ENCODE measurements around the gene HDDC2. TPM values are rescaled to one million over a fixed set of nuclear protein-coding genes. Genes with fewer than 3 reads are reported as not detected.

HDDC2 gene
- total RNA-seq, 1 donor from 2014 or later, result 43.6 TPM

DNA sequence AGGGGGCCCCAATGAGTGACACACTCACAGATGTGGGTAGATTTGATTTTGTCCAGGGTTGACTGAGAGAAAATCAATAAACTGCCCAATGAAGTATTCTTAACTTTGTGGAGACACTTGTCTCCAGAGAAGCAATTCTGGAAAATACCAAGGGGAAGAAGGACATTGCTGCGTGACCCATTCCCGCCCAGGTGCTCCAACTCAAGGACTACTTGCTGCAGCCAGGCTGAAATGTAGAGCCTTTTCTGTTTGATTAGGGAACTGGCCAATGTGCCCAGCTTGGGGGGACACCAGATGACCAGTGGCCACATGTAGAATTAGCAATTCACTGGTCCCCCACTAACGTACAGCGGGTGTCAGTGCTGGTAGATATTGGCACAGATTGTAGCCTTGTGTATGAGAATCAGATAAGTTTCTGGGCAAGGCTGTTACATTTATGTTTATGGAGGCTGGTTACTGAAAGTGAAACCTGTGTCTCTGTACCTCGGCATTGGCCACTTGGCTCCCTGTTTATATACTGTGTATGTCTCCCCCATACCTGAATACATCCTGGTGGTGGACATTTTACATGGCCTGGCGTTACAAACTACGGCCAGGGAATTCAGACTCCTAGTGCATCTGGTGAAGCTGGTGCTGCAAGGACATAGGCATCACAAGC is 32.3 kb downstream of the HDDC2 start:
- no peak for DNase-seq

DNA sequence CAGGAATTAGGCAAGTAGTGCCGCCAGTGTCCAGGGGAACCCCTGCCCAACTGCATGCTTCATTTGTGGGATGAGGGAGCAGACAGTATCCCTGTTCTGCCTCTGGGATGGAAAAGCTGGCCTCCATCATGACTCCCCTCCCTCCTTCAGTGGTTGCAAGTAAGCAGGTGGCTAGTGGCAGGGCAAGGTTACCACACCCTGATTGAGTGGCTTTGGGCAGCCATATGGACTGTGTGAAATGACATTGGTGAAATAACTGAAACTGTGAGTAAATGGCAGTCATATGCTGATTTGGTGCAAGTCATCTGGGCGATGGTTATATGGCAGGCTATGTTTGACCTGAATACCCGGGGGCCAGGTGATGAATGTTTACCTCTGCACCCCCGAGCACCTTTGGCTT is 33.0 kb downstream of the HDDC2 start:
- no peak for DNase-seq

DNA sequence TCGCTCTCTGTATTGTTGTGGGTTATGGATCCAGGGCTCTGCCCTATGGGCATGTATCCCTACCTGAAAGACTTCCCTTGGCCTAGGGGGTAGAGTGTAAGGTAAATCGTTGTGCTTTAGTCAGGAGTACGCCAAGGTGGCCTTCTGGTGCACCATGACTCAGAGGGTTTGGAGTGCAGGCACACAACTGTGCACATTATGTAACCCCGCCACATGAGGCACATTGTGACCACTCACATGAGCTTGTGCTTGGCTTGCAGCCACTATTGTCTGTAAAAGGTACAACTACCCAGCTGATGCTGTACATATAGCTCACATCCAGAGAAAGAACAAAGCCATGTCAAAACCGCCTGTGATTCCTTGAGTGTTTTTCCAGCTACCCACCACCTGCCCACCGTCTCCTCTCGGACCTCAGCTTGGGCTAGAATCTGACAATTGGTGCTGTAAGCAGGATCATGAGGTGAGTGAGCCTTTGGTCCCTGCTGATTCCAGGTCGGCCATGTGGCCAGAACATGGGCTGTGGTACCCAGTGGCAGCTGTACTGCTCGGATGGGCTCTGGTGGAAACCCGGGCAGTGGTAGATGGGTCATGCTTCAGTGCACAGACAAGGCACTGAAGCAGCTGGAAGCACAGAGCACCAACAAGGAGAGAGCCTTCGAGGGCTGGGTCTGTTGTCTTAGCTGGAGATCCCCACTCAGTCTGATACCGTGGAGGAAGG is 33.8 kb downstream of the HDDC2 start:
- no peak for DNase-seq

DNA sequence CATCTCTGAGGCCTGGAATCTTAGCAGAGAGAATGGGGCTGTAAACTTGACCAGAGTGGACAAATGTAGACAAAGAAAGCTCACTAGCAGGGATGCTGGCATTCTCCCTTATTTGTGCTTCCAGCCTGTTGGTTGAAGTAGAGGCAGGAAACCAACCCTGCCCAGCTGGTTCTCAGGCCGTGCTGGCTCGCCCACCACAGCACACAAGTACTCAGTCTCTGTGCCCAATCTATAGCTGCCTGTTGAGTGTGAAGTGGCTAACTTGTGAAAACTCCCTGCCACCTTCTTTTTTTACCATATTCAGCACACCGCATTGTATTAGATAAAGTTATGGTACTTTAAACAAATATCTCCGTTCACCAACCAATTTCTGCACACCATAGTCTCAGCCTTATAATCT is 37.3 kb downstream of the HDDC2 start:
- no peak for DNase-seq

DNA sequence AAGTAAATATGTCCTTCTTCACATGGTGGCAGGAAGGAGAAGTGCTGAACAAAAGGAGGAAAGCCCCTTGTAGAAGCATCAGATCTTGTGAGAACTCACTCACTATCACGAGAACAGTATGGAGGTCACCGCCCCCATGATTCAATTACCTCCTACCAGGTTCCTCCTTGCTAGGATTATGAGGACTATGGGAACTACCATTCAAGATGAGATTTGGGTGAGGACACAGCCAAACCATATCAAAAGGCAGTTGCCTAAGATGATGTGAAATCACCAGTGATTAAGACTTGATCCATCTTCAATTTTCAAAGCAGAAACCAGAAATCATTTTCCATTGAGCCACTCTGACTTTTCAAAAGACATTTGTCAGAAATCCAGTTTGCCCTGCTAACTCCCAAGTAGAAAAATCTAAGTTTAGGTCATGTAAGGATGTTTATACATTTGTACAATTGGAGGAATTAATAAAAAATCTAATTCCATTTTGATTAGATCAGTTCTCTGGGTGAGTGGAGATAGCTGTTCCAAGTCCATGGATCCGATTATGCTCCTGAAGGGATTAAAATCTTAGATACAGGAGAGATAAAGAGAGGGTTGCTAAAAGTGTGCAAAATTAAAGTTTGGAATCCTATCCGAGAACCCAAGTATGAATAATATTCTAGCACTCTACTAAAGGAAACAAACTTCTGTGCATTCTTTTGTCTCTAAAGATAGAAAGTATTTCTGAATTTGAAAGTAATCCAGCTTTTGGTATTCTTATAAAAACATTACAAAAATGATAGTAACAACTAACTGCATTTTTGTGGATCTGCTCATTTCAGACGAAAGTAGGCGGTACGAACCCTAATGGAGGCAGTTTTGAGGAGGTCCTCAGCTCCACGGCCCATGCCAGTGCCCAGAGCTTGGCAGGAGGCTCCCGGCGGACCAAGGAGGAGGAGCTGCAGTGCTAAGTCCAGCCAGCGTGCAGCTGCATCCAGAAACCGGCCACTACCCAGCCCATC is 39.5 kb downstream of the HDDC2 start:
- DNase-seq, result no peak

DNA sequence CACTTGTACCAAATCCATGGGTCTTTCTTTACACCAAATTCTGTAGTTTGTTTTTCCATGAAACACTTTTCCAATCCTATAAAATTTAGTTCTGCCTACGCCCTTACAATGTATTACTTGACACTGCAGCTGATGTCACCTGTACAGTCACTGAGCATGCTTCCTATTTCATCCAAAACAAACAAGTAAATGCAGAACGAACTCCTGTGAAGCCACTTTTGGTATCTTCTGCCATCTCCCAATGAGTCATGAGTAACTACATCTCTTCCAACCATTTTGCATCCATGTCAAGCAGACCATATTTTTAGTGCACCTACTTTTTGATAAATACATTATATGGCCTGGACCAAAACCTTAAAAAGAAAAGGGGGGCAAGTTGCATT is 42.4 kb downstream of the HDDC2 start:
- no peak for DNase-seq

DNA sequence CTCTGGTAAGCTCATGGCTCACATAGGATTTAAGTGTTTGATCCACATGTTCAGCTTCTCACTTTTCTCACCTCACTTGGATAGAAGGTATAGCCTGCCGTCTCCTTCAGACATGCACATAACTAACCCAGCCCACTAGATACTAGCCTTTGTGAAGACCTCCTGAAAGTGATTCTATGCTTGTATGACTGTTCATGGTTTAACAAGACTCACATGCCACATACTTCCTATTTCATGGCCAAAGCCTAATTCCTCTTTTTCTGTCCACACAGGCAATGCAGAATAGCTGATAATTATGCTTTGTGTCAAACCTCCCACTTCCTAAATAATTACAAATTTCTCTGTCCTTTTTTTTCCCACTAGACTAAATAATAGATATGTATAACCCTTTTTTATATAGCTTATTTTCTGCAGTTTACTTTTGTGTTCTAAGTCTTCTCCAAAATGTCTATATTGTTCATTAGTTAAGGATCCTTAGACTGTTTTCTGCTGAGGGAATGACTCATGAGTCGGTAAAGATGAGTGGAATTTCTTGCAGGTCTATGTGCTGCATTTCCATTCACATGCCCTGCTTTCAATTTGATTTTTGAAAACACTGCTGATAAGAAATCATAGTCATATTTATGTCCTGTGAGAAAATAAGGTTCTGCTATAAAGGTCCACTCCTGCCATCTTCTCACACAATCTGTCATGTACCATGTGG is 43.0 kb downstream of the HDDC2 start:
- DNase-seq, result no peak

DNA sequence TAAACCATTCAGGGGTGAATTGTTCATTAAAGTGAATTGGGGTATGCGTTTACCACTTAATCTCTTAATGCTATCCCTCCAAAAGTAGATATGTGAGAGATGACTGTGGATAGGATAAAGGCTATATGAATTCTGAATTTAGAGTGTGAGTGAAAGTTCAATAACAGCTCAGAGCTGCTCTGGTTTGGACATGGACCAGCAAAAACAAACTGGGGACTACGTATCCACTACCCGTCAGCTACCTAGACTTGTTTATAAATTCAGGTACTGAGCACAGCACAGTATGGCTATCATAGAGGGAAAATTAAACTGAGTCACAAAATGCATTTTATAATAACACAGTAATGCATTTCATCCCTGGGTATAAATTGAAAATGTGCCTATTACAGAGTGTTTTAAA is 44.4 kb downstream of the HDDC2 start:
- no peak for DNase-seq

DNA sequence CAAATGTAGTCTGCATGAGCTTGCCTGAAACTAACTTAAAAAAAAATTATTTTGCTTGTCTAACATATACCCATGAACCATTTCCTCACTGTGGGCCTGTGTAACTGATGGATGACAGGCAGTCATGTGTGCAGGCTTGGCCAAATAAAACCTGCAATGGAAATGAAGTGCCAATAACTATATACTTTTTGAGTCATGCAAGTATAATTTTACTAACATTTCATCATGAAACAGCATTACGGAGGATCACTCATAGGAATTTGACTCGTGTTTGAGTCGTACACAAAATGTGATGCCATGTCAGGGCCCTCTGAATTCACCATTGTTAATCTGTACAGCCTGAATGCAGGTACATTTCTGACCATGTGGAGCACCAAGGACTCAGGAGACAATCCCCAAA is 46.6 kb downstream of the HDDC2 start:
- DNase-seq, result no peak

DNA sequence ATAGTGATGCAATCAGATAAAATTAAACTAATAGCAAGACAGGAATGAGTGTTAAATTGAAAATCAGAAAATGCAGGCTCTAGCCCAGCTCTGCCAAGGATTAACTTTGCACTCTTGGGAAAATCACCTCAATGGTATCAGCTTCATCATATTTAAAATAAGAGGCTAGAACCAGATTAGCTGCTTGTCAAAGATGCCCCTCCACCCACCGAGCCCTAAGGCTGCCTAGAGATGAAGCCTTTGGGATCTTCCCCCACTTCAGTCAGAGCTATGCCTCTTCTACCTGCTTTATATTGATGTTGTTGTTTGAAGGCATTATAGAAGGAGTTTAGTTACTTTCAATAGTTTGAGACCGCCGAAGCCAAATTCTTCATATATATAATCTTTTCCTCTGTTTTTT is 47.4 kb downstream of the HDDC2 start:
- no peak for DNase-seq

DNA sequence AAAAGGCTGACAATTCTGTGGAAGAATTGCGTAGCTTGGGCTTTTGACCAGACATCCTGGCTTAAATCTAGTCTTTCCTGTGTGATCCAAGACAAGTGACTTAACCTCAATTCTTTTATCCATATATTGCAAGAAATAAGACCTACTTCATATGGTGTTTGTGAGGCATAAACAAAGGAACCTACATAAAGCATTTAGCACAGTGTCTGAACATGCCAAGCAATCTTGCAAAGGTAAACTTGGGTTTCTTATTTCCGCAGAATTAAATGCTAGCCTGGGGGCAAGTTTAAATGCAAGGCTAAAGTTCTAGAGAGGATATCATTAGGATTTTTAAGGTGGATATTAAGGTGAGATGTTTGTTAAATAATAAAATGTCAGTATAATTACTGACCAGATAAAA is 47.9 kb downstream of the HDDC2 start:
- peak; percentile 15 for DNase-seq

DNA sequence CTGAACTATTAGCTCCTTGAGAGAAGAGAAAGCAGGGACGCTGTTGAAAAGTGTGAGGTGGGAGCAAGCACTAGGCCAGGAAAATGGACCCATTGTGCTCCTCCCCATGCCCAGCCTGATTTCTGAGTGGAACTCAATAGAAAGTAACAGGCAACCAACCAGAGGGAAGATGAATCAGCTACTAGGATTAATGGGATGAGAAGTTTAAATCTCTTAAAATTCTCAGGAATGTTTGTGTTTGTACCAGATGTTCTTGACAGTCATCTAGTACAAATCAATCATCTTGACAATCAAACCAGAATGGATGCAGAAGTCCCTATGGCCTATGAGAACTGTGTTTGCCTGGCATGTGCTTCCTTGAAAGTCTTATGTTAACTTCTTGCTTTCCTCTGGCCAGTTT is 48.9 kb downstream of the HDDC2 start:
- DNase-seq, result no peak

DNA sequence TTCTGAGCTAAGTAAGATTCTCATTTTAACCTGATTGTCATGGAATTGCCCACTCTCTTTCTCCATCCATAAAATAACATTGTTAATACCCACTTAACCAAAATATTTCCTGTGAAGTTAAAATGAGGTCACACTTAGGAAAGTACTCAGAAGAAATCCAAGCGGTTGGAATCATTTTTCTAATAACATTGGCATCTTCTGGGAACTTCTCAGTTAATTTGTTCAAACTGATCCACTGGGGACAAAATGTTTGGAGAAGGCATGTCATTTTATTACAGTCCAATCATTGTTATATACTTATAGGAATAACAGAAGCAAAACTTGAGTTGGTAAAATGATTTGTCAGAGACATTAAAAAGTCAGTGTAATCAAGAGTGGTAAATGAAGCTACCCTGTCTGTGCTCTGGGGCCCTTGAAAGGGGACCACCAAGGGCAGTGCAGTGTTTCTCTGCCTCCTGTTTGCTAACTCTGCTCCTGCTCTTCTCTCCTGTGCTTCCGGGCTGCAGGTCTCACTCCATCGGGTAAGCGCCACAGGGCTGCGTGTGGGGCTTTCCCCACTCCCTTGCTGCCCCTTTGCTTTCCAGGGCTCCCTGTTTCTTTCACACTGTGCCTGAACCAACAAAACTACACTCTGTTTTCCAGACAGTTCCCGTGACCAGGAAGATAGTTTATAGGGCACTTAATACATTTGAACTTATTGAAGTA is 50.1 kb downstream of the HDDC2 start:
- DNase-seq, result peak; percentile 10

DNA sequence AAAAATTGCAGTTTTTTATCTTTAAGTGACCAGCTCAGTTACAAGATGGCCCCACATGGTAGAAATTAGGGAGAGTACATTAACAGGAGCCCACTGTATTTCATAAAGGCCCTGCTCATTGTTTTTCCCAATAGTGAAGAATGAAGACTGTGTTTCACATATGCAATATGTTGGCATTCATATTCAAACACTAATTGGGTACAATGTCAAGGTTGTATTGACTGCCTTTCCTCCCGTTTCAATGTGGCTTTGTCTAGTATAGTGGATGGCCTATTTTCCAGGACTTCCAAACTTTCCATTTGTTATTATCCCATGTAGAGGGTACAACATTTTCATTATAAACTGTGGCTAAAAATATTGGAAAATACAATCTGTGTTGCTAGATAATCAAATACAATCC is 51.3 kb downstream of the HDDC2 start:
- no peak for DNase-seq

DNA sequence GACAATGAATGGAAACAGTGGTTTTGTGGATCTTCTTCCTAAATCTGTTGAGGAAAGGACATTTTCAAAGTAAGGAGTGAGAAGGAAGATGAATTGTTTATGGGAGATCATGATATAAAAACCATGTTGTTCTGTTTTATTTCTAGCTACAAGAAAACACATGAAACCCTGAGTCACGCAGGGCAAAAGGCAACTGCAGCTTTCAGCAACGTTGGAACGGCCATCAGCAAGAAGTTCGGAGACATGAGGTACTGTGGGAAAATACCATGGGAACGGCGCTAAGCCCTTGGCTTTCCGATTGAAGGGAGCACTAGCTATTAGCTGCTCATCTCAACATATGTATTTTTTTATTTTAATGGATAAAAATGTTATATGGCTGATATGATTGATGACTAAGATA is 53.6 kb downstream of the HDDC2 start:
- DNase-seq, result no peak

DNA sequence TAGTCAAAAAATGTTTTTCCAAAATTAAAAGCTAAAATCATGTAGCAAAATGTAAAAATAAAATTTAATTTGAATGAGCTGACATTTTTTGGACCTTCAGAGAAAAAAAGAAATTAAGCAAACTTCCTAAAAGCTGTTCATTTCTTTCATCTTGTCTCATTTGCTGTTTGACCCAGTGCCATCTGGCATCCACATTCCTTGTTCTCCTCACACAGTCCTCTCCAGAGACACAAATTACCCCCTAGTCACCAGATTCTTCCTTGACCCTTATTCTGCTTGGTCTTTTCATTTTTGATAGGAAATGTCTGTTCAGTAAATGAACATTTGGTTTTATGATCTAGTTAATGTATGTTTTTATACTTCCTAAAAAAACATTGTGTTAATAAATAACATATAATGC is 55.2 kb downstream of the HDDC2 start:
- DNase-seq, result no peak

DNA sequence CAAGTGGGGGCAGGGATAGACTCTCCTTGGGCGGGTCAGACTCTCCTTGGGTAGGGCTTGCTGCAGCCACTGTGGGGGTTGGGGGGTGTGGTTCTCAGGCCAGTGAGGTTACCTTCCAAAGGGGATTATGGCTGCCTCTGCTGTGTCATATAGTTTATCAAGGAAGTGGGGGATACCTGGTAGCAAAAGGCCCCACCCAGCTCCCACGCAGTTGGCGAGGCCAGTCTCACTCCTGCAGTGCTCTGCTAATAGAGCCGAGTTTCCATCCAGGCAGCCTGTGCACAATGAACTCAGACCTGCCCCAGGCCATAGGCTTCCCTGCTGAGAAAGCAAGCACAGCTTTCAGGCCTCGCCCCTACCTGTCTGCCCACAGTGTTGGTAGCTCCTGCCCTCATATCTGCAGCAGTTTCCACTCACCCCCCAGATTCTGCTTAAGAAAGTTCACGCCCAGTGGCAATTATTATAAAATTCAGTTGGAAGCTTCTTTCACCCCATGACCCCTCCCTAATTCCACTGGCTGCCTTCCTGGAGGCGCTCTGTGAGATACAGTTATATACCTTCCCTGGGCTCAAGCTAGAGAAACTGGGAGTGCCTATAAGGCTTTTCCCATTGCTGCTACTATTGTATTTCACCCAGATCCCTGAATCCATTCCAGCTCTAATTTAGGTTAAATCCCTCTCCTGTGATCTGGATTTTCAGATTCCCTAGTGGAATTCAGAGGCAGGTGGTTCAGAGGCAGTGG is 56.1 kb downstream of the HDDC2 start:
- no peak for DNase-seq

DNA sequence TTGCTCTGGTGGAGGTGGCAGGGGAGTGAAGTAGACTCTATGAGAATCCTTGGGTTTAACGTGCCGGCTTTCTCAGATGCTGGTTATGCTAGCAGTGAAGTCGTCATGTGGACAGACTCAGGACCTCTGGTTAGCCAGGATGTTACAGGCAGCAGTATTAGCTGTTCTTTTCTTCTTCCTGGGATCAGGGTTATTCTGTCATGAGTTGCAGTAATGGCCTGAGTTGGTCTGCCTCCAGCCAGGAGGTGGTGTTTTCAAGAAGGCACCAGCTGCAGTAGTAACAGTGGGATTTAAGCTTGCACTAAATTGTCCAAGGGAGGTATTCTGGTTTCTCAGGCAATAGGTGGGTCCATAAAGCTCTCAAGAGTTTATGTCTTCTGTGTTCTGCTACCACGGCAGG is 56.7 kb downstream of the HDDC2 start:
- no peak for DNase-seq

DNA sequence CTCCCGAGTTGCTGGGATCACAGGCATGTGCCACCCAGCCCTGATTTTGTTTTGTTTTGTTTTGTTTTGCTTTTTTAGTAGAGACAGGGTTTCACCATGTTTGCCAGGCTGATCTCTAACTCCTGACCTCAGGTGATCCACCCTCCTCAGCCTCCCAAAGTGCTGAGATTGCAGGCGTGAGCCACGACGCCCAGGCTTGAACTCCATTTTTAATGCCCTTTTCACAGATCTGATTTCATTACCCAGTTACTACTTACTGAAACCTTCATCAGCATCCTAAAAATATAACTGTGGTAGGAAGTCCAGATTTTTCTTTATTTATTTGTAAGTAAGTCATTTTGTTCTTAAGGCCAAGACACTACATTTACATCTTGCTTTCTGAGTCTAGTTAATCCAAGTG is 64.0 kb downstream of the HDDC2 start:
- DNase-seq, result no peak

DNA sequence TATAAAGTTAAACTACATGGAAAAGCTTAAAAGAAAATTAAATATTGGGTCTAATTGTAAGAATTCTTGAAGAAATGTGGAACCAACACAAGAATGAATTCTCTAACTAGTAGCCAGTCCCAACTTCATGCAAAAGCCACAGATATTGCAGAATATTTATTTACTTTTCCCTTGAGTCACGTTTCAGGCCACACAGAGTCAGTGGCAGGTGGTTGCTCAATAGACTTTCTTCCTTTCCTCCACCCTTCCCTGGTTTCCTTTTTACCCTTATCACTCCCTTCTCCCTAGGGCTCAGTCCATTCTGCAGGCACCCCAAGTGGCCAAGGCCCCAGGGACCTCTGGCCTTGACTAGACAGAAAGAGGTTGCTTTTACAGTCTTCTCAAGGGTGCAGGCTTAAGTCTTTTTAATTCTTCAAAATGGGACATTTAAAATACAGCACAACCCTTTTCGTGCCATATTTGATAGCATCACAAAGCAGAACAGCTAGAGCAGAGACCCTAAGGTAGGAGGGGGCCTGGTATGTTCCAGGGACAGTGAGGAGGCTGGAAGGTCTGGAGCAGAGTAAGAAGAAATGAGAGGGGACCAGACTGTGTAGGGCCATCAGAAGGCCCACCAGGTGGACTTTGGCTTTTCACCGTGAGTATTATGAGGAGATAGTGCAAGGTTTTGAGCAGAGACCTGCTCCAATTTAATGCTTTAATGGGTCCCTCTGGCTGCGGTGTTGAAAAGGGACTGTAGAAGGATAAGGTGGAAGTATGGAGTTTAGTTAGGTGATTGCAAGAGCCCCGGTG is 65.0 kb downstream of the HDDC2 start:
- no peak for DNase-seq

Data from tongue (tissue), 2 donors.